ENCODE results near the gene WIPF3.

DNA sequence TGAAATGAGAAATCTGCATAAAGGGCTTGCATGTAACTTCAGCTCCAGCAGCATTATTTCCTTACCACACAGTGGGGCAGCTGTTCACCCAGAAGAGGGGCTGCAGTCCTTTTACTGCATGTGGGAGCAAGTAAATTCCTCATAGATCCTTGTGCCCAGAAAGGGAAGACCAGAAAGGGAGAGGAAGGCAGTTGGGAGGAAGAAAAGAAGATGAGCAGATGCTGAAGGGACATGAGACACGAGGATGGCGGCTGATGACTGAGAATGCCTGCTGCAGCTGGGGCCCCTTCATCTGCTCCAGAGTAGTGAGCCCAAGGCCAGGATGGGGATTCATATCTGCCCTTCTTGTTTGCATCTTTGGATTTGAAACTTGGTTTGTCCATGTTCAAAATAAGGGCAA lies 80.5 kb downstream of the WIPF3 start:
- TF ChIP-seq CTCF (IDR thresholded peaks at IDR 0.05) (no peak), SIN3A (IDR thresholded peaks at IDR 0.05; ENCODE audit: borderline replicate concordance, insufficient read depth, low read depth, low read length) (no peak), TCF7L2 (IDR thresholded peaks at IDR 0.05; ENCODE audit: low read depth, low read length) (no peak), POLR2AphosphoS5 (IDR thresholded peaks at IDR 0.05; ENCODE audit: low read depth, low read length) (no peak)
